ENCODE results near the gene C14orf93.
"Not testable (repeated sequence)": the region's sequence is repeated elsewhere in the genome, so short reads cannot be mapped to it uniquely, and the experiment has no call there.

C14orf93 gene

DNA sequence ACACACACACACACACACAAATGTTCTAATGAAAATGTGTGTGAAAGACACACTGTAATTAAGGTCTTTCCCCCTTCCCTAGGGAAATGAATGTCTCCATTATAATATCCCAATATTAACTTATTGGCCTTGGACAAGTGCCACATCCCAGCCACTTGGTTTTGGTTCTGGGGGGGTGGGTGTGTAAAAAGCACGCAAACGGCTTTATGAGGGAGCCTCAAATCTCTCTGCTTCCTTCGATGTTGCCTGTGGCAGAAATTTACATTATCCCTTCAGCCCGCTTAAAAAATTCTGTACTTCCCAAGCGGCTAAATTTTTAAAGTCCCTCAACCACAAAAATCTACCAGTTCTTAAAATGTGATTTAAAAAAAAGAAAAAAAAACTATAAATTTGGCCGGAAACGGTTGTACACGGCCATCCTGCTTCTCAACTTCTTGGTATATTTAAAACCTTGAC lies 432 bp downstream of the C14orf93 start:
- no peak for TF ChIP-seq CTCF (IDR thresholded peaks at IDR 0.05; ENCODE audit: low read depth, low read length)
- peak overlapping the region; percentile 58 for H3K4me3 ChIP-seq (ENCODE audit: low read depth, low read length)
- no peak for DNase-seq
- peak overlapping the region; percentile 89 for H3K27ac ChIP-seq
- H3K27me3 ChIP-seq (ENCODE audit: insufficient read depth, low read depth, severe bottlenecking), result no peaks in the 10 kb centered on the region
- H3K9me3 ChIP-seq (ENCODE audit: severe bottlenecking), result no peaks in the 10 kb centered on the region
- no peaks in the 10 kb centered on the region for H3K36me3 ChIP-seq

DNA sequence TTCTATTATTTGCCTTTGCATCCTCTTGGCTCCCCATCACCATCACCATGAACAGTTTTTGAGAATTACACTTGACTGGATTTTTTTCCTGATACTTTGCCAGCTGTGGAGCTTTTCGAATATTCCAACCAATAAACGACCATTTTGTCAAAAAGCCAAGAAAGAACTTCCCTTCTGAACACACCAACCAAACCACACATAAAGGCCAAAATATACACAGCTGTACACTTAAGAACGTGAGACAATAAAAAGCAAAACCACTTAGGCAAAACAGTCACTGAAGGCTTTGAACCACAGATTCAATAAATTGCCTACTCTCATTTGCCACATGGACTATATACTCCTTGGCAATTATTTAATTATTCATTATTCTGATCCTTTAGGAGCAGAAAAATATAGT lies 1.1 kb downstream of the C14orf93 start:
- no peak for DNase-seq
- H3K9me3 ChIP-seq (ENCODE audit: severe bottlenecking), result no peaks in the 10 kb centered on the region

DNA sequence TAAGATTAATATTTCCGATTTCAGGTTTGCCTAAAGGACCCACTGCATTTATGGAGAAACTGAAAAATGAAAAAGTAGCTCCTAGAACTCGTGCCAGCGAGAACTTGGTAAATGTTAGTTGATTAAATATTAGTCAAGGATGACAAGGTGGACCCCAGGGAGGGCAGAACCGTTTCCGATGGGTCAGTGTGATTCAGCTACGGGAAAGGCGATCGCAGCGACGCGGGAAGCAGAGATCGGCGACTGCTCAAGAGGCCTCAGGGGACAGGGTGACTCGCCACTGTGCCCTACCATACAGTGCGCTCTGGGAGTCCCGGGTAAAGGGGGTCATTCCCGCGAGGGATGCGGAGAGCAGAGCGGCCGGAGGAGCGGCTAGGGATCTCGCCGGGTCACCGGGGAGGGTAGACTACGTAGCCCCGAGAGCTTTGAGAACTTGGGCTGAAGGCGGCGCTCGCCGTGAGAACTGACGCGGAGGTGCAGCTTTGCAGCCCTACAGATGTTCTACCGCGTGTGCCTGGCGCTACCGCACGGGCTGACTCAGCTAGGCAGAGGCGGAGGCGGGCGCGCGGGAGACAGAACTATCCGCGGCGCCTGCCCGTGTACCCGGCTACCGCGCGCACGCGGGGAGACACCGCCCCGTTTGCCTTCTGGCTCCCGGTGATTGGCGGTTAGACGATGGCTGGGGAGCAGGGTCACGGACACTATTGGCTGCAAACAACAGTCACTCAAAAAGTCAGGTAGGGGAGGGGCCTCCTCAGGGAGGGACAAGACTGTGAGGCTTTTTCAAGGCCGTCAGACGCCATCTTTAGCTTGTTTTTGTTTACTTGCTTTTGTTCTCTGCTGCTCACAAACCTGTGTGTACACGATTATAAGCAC lies 3.2 kb downstream of the C14orf93 start:
- peak overlapping the region; percentile 54 for H3K4me3 ChIP-seq (ENCODE audit: low read depth, low read length)
- H3K27me3 ChIP-seq (ENCODE audit: insufficient read depth, low read depth, severe bottlenecking), result no peaks in the 10 kb centered on the region
- DNase-seq, result peak; percentile 97
- no peaks in the 10 kb centered on the region for H3K36me3 ChIP-seq
- H3K27ac ChIP-seq, result peak overlapping the region; percentile 94
- no peaks in the 10 kb centered on the region for H3K9me3 ChIP-seq (ENCODE audit: severe bottlenecking)
- peak; percentile 50 for TF ChIP-seq CTCF (IDR thresholded peaks at IDR 0.05; ENCODE audit: low read depth, low read length)

More for the DNA sequence above, 1.1 kb downstream of the C14orf93 start:
- Histone ChIP-seq H3K36me3 (no peaks in the 10 kb centered on the region), H3K27ac (peak overlapping the region; percentile 89), H3K27me3 (ENCODE audit: insufficient read depth, low read depth, severe bottlenecking) (no peaks in the 10 kb centered on the region), H3K4me3 (ENCODE audit: low read depth, low read length) (no peak overlapping the region)
- TF ChIP-seq CTCF (IDR thresholded peaks at IDR 0.05; ENCODE audit: low read depth, low read length), result no peak

- no peaks in the 10 kb centered on the region for H3K9me3 ChIP-seq (ENCODE audit: severe bottlenecking)
- no peak for DNase-seq
- H3K36me3 ChIP-seq, result no peaks in the 10 kb centered on the region
- no peaks in the 10 kb centered on the region for H3K27me3 ChIP-seq (ENCODE audit: insufficient read depth, low read depth, severe bottlenecking)
- no peak for TF ChIP-seq CTCF (IDR thresholded peaks at IDR 0.05; ENCODE audit: low read depth, low read length)
- peak overlapping the region; percentile 94 for H3K27ac ChIP-seq
- H3K4me3 ChIP-seq (ENCODE audit: low read depth, low read length), result peak overlapping the region; percentile 54
Observed at GRCh38 chr14:23006188-23006534, 3.8 kb downstream of the C14orf93 start.

DNA sequence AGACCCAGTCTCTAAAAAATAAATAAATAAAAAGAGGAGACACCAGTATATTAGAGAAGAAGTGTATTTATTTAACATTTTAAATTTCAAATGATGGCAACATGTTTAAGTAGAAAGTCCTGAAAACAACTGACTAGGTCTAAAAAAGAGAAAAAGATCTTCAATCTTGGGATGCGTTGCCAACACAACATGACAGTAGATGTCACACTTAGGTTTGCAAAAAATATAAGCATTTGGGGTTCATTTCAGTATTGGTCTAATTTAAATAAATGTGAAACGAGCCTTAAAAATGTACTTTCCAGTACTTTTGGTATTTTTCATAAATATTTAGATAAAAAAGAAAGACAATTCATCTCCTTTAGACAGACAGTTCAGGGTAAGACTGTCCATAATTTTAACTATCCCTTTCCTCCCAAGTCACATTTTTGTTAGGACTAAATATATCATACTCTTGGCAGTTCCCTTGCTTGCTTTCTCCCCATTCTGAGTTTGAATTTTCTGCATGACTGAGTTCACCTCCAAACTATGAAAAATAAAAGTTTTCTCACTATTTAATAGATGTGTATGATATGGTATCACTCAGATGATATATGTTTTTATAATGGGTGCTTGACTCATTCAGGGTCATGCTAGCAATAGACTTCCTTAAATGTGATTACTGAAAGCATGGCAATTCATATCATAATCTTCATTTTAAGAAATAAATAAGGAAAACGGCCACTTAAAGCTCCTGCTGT lies 4.3 kb downstream of the C14orf93 start:
- DNase-seq, result no peak
- Histone ChIP-seq H3K9me3 (ENCODE audit: severe bottlenecking) (no peaks in the 10 kb centered on the region), H3K27me3 (ENCODE audit: insufficient read depth, low read depth, severe bottlenecking) (no peaks in the 10 kb centered on the region), H3K27ac (peak overlapping the region; percentile 94), H3K36me3 (no peaks in the 10 kb centered on the region), H3K4me3 (ENCODE audit: low read depth, low read length) (no peak overlapping the region; the same call in 1 of the 2 replicates)
- no peak for TF ChIP-seq CTCF (IDR thresholded peaks at IDR 0.05; ENCODE audit: low read depth, low read length)

DNA sequence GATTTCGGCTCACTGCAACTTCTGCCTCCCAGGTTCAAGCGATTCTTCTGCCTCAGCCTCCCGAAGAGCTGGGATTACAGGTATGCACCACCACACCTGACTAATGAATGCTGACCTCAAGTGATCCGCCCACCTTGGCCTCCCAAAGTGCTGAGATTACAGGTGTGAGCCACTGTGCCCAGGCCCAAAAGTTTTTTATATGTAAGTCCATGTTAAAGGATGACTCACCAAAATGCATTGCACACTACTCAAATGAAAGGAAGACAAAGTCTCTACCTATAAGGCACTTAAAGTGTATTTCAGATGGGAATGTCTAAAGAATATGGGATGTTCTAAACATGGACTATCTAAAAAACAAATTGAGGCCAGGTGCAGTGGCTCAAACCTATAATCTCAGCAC lies 5.7 kb downstream of the C14orf93 start:
- H3K9me3 ChIP-seq (ENCODE audit: severe bottlenecking); H3K36me3 ChIP-seq; H3K27ac ChIP-seq; H3K27me3 ChIP-seq (ENCODE audit: insufficient read depth, low read depth, severe bottlenecking); H3K4me3 ChIP-seq (ENCODE audit: low read depth, low read length); DNase-seq: not testable (repeated sequence)
